Natural killer cell (primary cell): Measurements from ENCODE around the gene CDH2. TPM values are rescaled to one million over a fixed set of nuclear protein-coding genes. Genes with fewer than 3 reads are reported as not detected.

ENCODE experiments used
- ATAC-seq, 3 donors: fragments of 150-1000 bp in 2 of 3; fragments of 200-7000 bp in 1 of 3; cut with Tn5 transposase; 1 replicate in 1 of 3; 2 replicates in 2 of 3; pipeline ENCODE4 v1.10.0; 2021; ENCODE audit warnings: mild to moderate bottlenecking in 2 of 3, moderate library complexity in 2 of 3
- DNase-seq, 2 donors: peaks; one replicate each; pipeline versions ENCODE4 v3.0.0 to v3.0.0-alpha.2; 2013 to 2021; ENCODE audit warnings: mixed read lengths in 1 of 2
- H3K27ac ChIP-seq: one replicate; pipeline ENCODE4 v1.5.1; 2013; ENCODE audit warnings: mild to moderate bottlenecking, low read length
- H3K27me3 ChIP-seq: one replicate; pipeline ENCODE4 v1.6.1; 2013; ENCODE audit warnings: low read length; ENCODE audit not compliant: control insufficient read depth, insufficient read depth
- H3K36me3 ChIP-seq: one replicate; pipeline ENCODE4 v1.6.1; 2013; ENCODE audit warnings: low read length; ENCODE audit not compliant: control insufficient read depth, insufficient read depth
- H3K4me1 ChIP-seq: one replicate; pipeline ENCODE4 v1.6.1; 2013; ENCODE audit warnings: low read length; ENCODE audit not compliant: control insufficient read depth, insufficient read depth
- H3K4me3 ChIP-seq: one replicate; pipeline ENCODE4 v1.5.1; 2013; ENCODE audit warnings: low read length
- H3K9me3 ChIP-seq: one replicate; pipeline ENCODE4 v1.6.1; 2013; ENCODE audit warnings: low read length; ENCODE audit not compliant: control insufficient read depth, insufficient read depth
- H3K27ac Mint-ChIP-seq, 2 donors: one replicate each; pipeline ENCODE4 v1.8.0; 2022; ENCODE audit warnings: mild to moderate bottlenecking in 2 of 2, mixed read lengths in 2 of 2, moderate library complexity in 1 of 2
- H3K27me3 Mint-ChIP-seq, 2 donors: one replicate each; pipeline ENCODE4 v1.8.0; 2022; ENCODE audit warnings: low read depth in 2 of 2, mixed read lengths in 2 of 2
- H3K36me3 Mint-ChIP-seq: one replicate; pipeline ENCODE4 v1.8.0; 2022; ENCODE audit warnings: mixed read lengths
- H3K4me1 Mint-ChIP-seq, 2 donors: one replicate each; pipeline ENCODE4 v1.8.0; 2022; ENCODE audit warnings: mixed read lengths in 2 of 2
- H3K4me3 Mint-ChIP-seq: one replicate; pipeline ENCODE4 v1.8.0; 2022; ENCODE audit warnings: mild to moderate bottlenecking, moderate library complexity, mixed read lengths
- H3K9me3 Mint-ChIP-seq, 2 donors: one replicate each; pipeline ENCODE4 v1.8.0; 2022; ENCODE audit warnings: mixed read lengths in 2 of 2
- WGBS: methylation state at CpG from one replicate; pipeline ENCODE4 v1.1.7; 2013; ENCODE audit warnings: missing lambda C conversion rate; ENCODE audit not compliant: insufficient coverage; 5-methylcytosine and 5-hydroxymethylcytosine counted together
- intact Hi-C: fragments of 100-400 bp; cut with micrococcal nuclease; formaldehyde crosslinking; loops from one replicate; pipeline ENCODE4 v1.14.2; 2022
- total RNA-seq, 4 donors: library from RNA; stranded (reverse); fragments of 120-200 nt in 1 of 4; gene quantifications; one replicate each; pipeline versions ENCODE4 v1.2.3 to v1.2.4, GENCODE V29; 2013 to 2022
- TF ChIP-seq, protein P1 (sequence below): fragments of 200-600 bp; IDR thresholded peaks from one replicate; pipeline ENCODE4 v1.8.0; 2022; ENCODE audit warnings: antibody characterized with exemption

Gene CDH2
- total RNA-seq, 3 donors from 2014 or later (not counting 1 experiment from before 2014, with no cell fraction given): 0.09 to 0.35 (median 0.26) TPM

DNA sequence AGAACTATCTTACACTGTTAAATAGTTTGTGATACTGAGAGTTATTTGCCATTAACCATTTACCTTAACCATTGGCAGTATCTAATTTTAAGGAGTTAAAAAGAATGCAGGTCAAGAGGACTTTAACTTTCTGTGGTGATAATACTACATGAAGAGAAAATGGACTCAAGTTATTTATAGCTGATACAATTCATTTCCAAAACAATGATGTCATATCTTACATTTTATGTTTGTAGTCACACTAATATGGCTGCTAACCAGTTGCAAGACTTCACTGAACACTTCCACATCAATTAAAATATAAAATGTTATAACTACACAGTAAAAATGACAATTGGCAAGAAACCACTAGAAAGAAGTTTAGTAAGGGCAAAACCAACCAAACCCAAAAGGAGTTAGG lies 77.7 kb downstream of the CDH2 start:
- Histone ChIP-seq H3K9me3 (no peaks in the 10 kb centered on the region), H3K27me3 (no peaks in the 10 kb centered on the region), H3K4me3 (no peak overlapping the region), H3K36me3 (no peaks in the 10 kb centered on the region), H3K4me1 (no peaks in the 10 kb centered on the region), H3K27ac (no peak overlapping the region)
- no peaks in the 10 kb centered on the region for H3K27me3 Mint-ChIP-seq
- H3K4me3 Mint-ChIP-seq: no peak overlapping the region
- ATAC-seq (no peak), DNase-seq (no peak)
- intact Hi-C loops: no loop called here
- H3K27ac Mint-ChIP-seq: no peak overlapping the region
- TF ChIP-seq, protein P1, sequence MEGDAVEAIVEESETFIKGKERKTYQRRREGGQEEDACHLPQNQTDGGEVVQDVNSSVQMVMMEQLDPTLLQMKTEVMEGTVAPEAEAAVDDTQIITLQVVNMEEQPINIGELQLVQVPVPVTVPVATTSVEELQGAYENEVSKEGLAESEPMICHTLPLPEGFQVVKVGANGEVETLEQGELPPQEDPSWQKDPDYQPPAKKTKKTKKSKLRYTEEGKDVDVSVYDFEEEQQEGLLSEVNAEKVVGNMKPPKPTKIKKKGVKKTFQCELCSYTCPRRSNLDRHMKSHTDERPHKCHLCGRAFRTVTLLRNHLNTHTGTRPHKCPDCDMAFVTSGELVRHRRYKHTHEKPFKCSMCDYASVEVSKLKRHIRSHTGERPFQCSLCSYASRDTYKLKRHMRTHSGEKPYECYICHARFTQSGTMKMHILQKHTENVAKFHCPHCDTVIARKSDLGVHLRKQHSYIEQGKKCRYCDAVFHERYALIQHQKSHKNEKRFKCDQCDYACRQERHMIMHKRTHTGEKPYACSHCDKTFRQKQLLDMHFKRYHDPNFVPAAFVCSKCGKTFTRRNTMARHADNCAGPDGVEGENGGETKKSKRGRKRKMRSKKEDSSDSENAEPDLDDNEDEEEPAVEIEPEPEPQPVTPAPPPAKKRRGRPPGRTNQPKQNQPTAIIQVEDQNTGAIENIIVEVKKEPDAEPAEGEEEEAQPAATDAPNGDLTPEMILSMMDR: no peak
- no peaks in the 10 kb centered on the region for H3K4me1 Mint-ChIP-seq
- H3K9me3 Mint-ChIP-seq: peaks cover 2 to 3% of the 10 kb centered on the region in 2 donors
- H3K36me3 Mint-ChIP-seq: no peaks in the 10 kb centered on the region

DNA sequence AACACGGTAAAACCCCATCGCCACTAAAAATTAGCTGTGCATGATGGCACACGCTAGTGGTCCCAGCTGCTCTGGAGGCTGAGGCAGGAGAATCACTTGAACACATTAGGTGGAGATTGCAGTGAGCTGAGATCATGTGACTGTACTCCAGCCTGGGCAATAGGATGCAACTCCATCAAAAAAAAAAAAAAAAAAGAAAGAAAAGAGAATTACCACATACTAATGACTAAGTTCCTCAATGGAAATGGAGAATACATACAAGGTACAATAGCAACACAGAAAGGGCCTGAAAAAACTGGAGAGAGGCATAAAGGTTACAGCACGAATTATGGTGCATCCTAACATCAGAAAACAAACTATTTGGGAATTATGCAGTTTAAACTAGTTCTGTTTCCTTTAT lies 81.3 kb downstream of the CDH2 start:
- Mint-ChIP-seq H3K9me3 (peaks cover 5 to 6% of the 10 kb centered on the region in 2 donors), H3K27ac (no peak overlapping the region), H3K4me3 (no peak overlapping the region), H3K36me3 (no peaks in the 10 kb centered on the region), H3K27me3 (no peaks in the 10 kb centered on the region), H3K4me1 (no peaks in the 10 kb centered on the region)
- Histone ChIP-seq H3K36me3 (no peaks in the 10 kb centered on the region), H3K4me3 (no peak overlapping the region), H3K27me3 (no peaks in the 10 kb centered on the region), H3K9me3 (no peaks in the 10 kb centered on the region), H3K27ac (no peak overlapping the region), H3K4me1 (no peaks in the 10 kb centered on the region)
- TF ChIP-seq, protein P1: no peak
- WGBS: 94% methylated on average over 4 of the region's 4 CpGs
- intact Hi-C loops: no loop called here
- ATAC-seq (no peak), DNase-seq (no peak)

DNA sequence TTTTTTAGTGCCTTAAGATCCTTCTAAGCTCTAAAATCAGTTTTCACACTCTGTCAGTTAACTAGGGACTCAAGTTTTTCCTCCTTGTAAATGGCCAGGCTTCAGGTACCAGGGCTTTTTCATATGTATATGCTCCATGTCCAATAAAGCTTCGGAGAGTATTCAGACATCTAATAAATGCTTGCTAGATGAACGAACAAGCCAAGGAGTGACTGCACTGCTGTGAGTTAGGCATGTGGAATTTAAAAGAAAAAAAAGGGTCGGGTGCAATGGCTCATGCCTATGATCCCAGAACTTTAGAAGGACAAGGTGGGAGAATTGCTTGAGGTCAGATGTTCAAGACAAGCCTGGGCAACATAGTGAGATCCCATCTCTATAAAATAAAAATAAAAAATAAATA lies 81.9 kb downstream of the CDH2 start:
- TF ChIP-seq, protein P1: no peak
- H3K9me3 Mint-ChIP-seq: peaks cover 5 to 6% of the 10 kb centered on the region in 2 donors
- H3K36me3 Mint-ChIP-seq: no peaks in the 10 kb centered on the region
- DNase-seq (no peak), ATAC-seq (no peak)
- H3K4me3 Mint-ChIP-seq: no peak overlapping the region
- no peaks in the 10 kb centered on the region for H3K9me3 ChIP-seq
- intact Hi-C loops: no loop called here
- no peak overlapping the region for H3K4me3 ChIP-seq
- no peaks in the 10 kb centered on the region for H3K4me1 ChIP-seq
- no peaks in the 10 kb centered on the region for H3K4me1 Mint-ChIP-seq
- H3K27me3 ChIP-seq: no peaks in the 10 kb centered on the region
- no peak overlapping the region for H3K27ac ChIP-seq
- H3K27ac Mint-ChIP-seq: no peak overlapping the region
- 92% methylated on average over 3 of the region's 3 CpGs for WGBS
- no peaks in the 10 kb centered on the region for H3K36me3 ChIP-seq
- H3K27me3 Mint-ChIP-seq: no peaks in the 10 kb centered on the region

DNA sequence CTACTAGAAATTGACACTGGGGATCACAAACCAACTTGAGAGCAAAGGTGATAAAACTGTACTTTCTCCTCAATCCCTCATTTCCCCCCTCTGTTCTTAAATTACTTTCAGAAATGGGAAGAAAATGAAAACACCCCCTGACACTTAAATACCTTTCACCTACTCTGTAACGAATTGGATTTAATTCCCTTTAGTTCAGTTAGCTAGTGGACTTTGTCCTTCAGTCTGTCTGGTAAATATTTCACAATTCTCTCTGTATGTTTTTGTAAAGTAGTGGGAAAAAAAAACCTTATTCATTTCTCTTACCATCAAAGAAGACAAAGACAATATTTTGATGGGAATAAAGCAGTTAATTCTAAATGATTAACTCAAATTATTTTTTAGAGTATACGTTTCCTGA lies 85.7 kb downstream of the CDH2 start:
- intact Hi-C loops: no loop called here
- DNase-seq (no peak), ATAC-seq (no peak)
- H3K36me3 ChIP-seq: no peaks in the 10 kb centered on the region
- no peaks in the 10 kb centered on the region for H3K4me1 ChIP-seq
- H3K36me3 Mint-ChIP-seq: no peaks in the 10 kb centered on the region
- H3K9me3 Mint-ChIP-seq: peaks cover 2 to 3% of the 10 kb centered on the region in 2 donors
- TF ChIP-seq, protein P1: no peak
- H3K27ac Mint-ChIP-seq: no peak overlapping the region
- WGBS: no CpG with 5 or more reads among the region's 2 CpGs
- no peak overlapping the region for H3K4me3 Mint-ChIP-seq
- H3K27ac ChIP-seq: no peak overlapping the region
- H3K27me3 Mint-ChIP-seq: no peaks in the 10 kb centered on the region
- H3K27me3 ChIP-seq: no peaks in the 10 kb centered on the region
- no peaks in the 10 kb centered on the region for H3K4me1 Mint-ChIP-seq
- no peak overlapping the region for H3K4me3 ChIP-seq
- no peaks in the 10 kb centered on the region for H3K9me3 ChIP-seq
